ENCODE measurements around the gene BEND3.
A peak's percentile ranks its signal among the peaks of the same experiment; 100 is the strongest.

Gene BEND3

GRCh38 chr6:107116328-107116892 lies 1.1 kb upstream of the BEND3 start:
- TF ChIP-seq, protein P1, sequence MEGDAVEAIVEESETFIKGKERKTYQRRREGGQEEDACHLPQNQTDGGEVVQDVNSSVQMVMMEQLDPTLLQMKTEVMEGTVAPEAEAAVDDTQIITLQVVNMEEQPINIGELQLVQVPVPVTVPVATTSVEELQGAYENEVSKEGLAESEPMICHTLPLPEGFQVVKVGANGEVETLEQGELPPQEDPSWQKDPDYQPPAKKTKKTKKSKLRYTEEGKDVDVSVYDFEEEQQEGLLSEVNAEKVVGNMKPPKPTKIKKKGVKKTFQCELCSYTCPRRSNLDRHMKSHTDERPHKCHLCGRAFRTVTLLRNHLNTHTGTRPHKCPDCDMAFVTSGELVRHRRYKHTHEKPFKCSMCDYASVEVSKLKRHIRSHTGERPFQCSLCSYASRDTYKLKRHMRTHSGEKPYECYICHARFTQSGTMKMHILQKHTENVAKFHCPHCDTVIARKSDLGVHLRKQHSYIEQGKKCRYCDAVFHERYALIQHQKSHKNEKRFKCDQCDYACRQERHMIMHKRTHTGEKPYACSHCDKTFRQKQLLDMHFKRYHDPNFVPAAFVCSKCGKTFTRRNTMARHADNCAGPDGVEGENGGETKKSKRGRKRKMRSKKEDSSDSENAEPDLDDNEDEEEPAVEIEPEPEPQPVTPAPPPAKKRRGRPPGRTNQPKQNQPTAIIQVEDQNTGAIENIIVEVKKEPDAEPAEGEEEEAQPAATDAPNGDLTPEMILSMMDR (conservative IDR thresholded peaks at IDR 0.05; ENCODE audit: low read length), result peak; percentile 52
- no peak for TF ChIP-seq EZH2phosphoT487 (IDR thresholded peaks at IDR 0.05; ENCODE audit: borderline replicate concordance)
- H3F3A ChIP-seq (ENCODE audit: low read depth), result peaks cover 5% of the 10 kb centered on the region; the same call in 1 of the 2 replicates
- no peaks in the 10 kb centered on the region for H3K36me3 ChIP-seq (ENCODE audit: insufficient read depth, low read length)
- no peaks in the 10 kb centered on the region for H3K9me2 ChIP-seq (replicated peaks; ENCODE audit: low read depth, low read length)
- H3K4me3 ChIP-seq (ENCODE audit: low read length, poor library complexity, severe bottlenecking), result peak overlapping the region; percentile 84
- H3K4me1 ChIP-seq (ENCODE audit: insufficient read depth, low read length, poor library complexity, severe bottlenecking), result peaks cover 25% of the 10 kb centered on the region
- no peaks in the 10 kb centered on the region for H3K9me3 ChIP-seq (ENCODE audit: insufficient read depth, low read depth, low read length)
- H2AFZ ChIP-seq (ENCODE audit: low read length), result peak overlapping the region; percentile 83
- no peaks in the 10 kb centered on the region for H4K20me1 ChIP-seq (ENCODE audit: insufficient read depth, low read length, poor library complexity, severe bottlenecking)
- H3K9ac ChIP-seq (ENCODE audit: low read depth, low read length, poor library complexity, severe bottlenecking), result peak overlapping the region; percentile 84
- H3K27me3 ChIP-seq (ENCODE audit: insufficient read depth, low read length, poor library complexity, severe bottlenecking), result no peaks in the 10 kb centered on the region
- H3K4me2 ChIP-seq (ENCODE audit: low read depth, low read length, poor library complexity, severe bottlenecking), result peak overlapping the region; percentile 96
- peaks cover 25% of the 10 kb centered on the region for H3K79me2 ChIP-seq (ENCODE audit: insufficient read depth, low read length)

- Histone ChIP-seq H3K36me3 (ENCODE audit: insufficient read depth, low read length) (no peaks in the 10 kb centered on the region), H3K9ac (ENCODE audit: low read depth, low read length, poor library complexity, severe bottlenecking) (peak overlapping the region; percentile 84), H3K4me1 (ENCODE audit: insufficient read depth, low read length, poor library complexity, severe bottlenecking) (peaks cover 25% of the 10 kb centered on the region), H3F3A (ENCODE audit: low read depth) (peaks cover 5% of the 10 kb centered on the region; the same call in 1 of the 2 replicates), H3K27me3 (ENCODE audit: insufficient read depth, low read length, poor library complexity, severe bottlenecking) (no peaks in the 10 kb centered on the region), H2AFZ (ENCODE audit: low read length) (peak overlapping the region; percentile 83), H3K4me3 (ENCODE audit: low read length, poor library complexity, severe bottlenecking) (peak overlapping the region; percentile 84), H3K9me3 (ENCODE audit: insufficient read depth, low read depth, low read length) (no peaks in the 10 kb centered on the region), H3K9me2 (replicated peaks; ENCODE audit: low read depth, low read length) (no peaks in the 10 kb centered on the region), H4K20me1 (ENCODE audit: insufficient read depth, low read length, poor library complexity, severe bottlenecking) (no peaks in the 10 kb centered on the region), H3K79me2 (ENCODE audit: insufficient read depth, low read length) (peaks cover 31% of the 10 kb centered on the region), H3K4me2 (ENCODE audit: low read depth, low read length, poor library complexity, severe bottlenecking) (peak overlapping the region; percentile 96)
- TF ChIP-seq, protein P1 (conservative IDR thresholded peaks at IDR 0.05; ENCODE audit: low read length), result no peak
- no peak for TF ChIP-seq EZH2phosphoT487 (IDR thresholded peaks at IDR 0.05; ENCODE audit: borderline replicate concordance)
Measured at GRCh38 chr6:107115695-107116327, 496 bp upstream of the BEND3 start.

- H3K9me3 ChIP-seq (ENCODE audit: insufficient read depth, low read depth, low read length), result no peaks in the 10 kb centered on the region
- H2AFZ ChIP-seq (ENCODE audit: low read length), result peak overlapping the region; percentile 42
- H3K4me3 ChIP-seq (ENCODE audit: low read length, poor library complexity, severe bottlenecking), result peak overlapping the region; percentile 71
- H3K9me2 ChIP-seq (replicated peaks; ENCODE audit: low read depth, low read length), result no peaks in the 10 kb centered on the region
- H3K36me3 ChIP-seq (ENCODE audit: insufficient read depth, low read length), result no peaks in the 10 kb centered on the region
- no peaks in the 10 kb centered on the region for H3K27me3 ChIP-seq (ENCODE audit: insufficient read depth, low read length, poor library complexity, severe bottlenecking)
- H3K4me2 ChIP-seq (ENCODE audit: low read depth, low read length, poor library complexity, severe bottlenecking), result peak overlapping the region; percentile 71
- peaks cover 34% of the 10 kb centered on the region for H3K4me1 ChIP-seq (ENCODE audit: insufficient read depth, low read length, poor library complexity, severe bottlenecking)
- peak overlapping the region; percentile 63 for H3K9ac ChIP-seq (ENCODE audit: low read depth, low read length, poor library complexity, severe bottlenecking)
- no peaks in the 10 kb centered on the region for H4K20me1 ChIP-seq (ENCODE audit: insufficient read depth, low read length, poor library complexity, severe bottlenecking)
- H3K79me2 ChIP-seq (ENCODE audit: insufficient read depth, low read length), result peaks cover 31% of the 10 kb centered on the region
- TF ChIP-seq, protein P1 (conservative IDR thresholded peaks at IDR 0.05; ENCODE audit: low read length), result peak; percentile 67
- TF ChIP-seq EZH2phosphoT487 (IDR thresholded peaks at IDR 0.05; ENCODE audit: borderline replicate concordance), result no peak
- H3F3A ChIP-seq (ENCODE audit: low read depth), result peaks cover 5% of the 10 kb centered on the region; the same call in 1 of the 2 replicates
Measured at GRCh38 chr6:107114213-107114925, 946 bp downstream of the BEND3 start.

All from Loucy (cell line).